Measurements from ENCODE around the gene ZFP57.
"Not testable (repeated sequence)": the region's sequence is repeated elsewhere in the genome, so short reads cannot be mapped to it uniquely, and the experiment has no call there.

ZFP57 gene

DNA sequence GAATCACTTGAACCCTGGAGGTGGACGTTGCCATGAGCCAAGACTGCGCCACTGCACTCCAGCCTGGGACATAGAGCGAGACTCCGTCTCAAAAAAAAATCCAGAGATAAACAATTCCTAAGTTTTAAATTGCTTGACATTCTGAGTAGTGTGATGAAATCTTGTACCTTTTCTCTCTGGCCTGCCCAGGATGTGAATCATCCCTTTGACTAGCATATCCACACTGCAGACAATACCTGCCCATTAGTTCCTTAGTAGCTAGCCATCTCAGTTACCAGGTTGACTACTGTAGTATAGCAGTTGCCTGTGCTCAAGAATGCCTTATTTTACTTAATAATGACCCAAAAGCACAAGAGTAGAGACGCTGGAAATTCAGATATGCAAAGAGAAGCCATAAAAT is 2.8 kb downstream of the ZFP57 start:
- no peak for DNase-seq (ENCODE audit: extremely low read depth, low read depth)
- no peak overlapping the region for H3K4me3 ChIP-seq (replicated peaks; ENCODE audit: low read depth, low read length)
- TF ChIP-seq, protein P1, sequence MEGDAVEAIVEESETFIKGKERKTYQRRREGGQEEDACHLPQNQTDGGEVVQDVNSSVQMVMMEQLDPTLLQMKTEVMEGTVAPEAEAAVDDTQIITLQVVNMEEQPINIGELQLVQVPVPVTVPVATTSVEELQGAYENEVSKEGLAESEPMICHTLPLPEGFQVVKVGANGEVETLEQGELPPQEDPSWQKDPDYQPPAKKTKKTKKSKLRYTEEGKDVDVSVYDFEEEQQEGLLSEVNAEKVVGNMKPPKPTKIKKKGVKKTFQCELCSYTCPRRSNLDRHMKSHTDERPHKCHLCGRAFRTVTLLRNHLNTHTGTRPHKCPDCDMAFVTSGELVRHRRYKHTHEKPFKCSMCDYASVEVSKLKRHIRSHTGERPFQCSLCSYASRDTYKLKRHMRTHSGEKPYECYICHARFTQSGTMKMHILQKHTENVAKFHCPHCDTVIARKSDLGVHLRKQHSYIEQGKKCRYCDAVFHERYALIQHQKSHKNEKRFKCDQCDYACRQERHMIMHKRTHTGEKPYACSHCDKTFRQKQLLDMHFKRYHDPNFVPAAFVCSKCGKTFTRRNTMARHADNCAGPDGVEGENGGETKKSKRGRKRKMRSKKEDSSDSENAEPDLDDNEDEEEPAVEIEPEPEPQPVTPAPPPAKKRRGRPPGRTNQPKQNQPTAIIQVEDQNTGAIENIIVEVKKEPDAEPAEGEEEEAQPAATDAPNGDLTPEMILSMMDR (IDR thresholded peaks at IDR 0.05; ENCODE audit: low read depth, low read length, missing control alignments): no peak

DNA sequence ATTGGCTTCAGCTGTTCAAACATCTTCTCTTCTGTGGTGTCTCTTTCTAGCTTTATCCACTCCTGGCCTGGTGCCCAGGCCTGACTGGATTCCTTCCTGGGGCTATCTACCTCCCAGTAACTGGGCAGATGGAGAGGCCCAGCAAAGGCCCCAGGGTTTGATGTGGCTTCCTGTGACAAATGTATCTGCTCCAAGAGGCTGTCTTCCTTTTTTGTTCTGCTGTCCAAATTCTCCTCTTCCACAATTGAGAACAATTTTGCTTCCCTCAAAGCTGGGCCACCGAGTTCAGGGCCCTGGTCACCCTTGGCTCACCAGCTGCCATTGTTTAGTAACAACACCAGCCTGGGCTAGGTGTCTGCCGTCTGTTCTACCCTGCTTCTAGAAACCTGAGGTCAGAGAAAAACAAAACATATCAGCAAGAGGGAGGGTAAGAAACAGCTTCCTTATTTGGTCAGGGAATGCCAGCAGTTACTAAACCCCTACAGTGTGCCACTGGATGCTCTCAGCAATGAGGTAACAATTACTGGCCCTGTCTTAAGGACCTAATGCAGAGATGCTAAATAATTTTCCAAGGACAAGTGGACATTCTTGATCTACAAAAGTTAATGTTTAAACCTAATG is 3.9 kb downstream of the ZFP57 start:
- TF ChIP-seq, protein P1 (IDR thresholded peaks at IDR 0.05; ENCODE audit: low read depth, low read length, missing control alignments): no peak
- no peak overlapping the region for H3K4me3 ChIP-seq (replicated peaks; ENCODE audit: low read depth, low read length)
- no peak for DNase-seq (ENCODE audit: extremely low read depth, low read depth)

- DNase-seq (ENCODE audit: extremely low read depth, low read depth): no peak
- H3K4me3 ChIP-seq (replicated peaks; ENCODE audit: low read depth, low read length): no peak overlapping the region
- TF ChIP-seq, protein P1 (IDR thresholded peaks at IDR 0.05; ENCODE audit: low read depth, low read length, missing control alignments): no peak
Measured at GRCh38 chr6:29675561-29675960, 5.4 kb downstream of the ZFP57 start.

DNA sequence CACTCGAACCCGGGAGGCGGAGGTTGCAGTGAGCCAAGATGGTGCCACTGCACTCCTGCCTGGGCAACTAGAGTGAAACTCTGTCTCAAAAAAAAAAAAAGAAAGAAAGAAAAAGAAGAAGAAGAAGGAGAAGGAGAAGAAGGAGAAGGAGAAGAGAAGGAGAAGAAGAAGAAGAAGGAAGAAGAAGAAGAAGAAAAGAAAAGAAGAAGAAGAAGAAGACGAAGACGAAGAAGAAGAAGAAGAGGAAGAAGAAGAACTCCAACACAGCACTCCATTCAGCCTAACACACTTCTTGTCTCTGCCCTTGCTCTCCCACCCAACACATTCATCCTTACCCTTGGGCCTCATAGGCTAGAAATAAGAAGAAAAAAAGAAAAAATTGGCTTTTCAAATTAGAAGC is 6.9 kb downstream of the ZFP57 start:
- no peak for DNase-seq (ENCODE audit: extremely low read depth, low read depth)
- no peak overlapping the region for H3K4me3 ChIP-seq (replicated peaks; ENCODE audit: low read depth, low read length)
- TF ChIP-seq, protein P1 (IDR thresholded peaks at IDR 0.05; ENCODE audit: low read depth, low read length, missing control alignments): no peak

DNA sequence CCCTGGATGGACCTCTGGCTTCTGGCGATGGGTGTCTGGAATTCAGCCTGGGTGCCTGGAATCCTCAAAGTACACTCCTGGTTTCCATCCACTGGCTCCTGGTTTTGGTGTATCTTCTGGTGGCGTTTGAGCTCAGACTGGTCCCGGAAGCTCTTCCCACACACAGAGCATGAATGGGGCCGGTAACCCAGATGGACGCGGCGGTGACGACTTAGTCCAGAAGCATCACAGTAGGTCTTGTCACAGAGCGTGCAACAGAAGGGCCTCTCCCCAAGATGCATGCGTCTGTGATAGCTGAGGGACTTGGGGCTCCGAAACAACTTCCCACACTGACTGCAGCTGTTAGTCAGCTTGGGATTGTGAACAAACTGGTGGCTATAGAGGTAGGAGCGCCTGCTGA is 7.8 kb downstream of the ZFP57 start:
- TF ChIP-seq, protein P1 (IDR thresholded peaks at IDR 0.05; ENCODE audit: low read depth, low read length, missing control alignments): no peak
- no peak overlapping the region for H3K4me3 ChIP-seq (replicated peaks; ENCODE audit: low read depth, low read length)
- DNase-seq (ENCODE audit: extremely low read depth, low read depth): no peak

- DNase-seq (ENCODE audit: extremely low read depth, low read depth); H3K4me3 ChIP-seq (replicated peaks; ENCODE audit: low read depth, low read length): not testable (repeated sequence)
Measured at GRCh38 chr6:29672116-29672515, 8.8 kb downstream of the ZFP57 start.

DNA sequence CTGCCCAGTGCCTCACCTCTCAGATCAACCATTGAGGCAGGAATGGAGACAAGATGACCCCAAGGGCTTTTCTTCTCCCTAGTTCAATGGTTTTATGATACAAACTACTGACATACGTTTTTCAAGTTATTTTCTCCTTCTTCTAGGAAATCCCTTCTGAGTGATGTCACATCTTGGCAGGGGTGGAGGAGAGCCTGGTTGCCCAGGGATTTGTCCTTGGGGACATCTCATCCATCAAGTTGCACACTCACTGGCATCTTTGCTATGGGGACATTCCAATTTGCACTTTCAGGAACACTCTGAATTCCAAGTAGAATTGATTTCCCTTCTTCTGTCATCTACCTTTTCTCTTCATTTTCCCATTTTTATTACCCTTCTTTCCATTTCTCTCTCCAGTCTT is 9.9 kb downstream of the ZFP57 start:
- DNase-seq (ENCODE audit: extremely low read depth, low read depth): no peak
- TF ChIP-seq, protein P1 (IDR thresholded peaks at IDR 0.05; ENCODE audit: low read depth, low read length, missing control alignments): no peak
- no peak overlapping the region for H3K4me3 ChIP-seq (replicated peaks; ENCODE audit: low read depth, low read length)
